Measurements from ENCODE around the gene GRID1.

DNA sequence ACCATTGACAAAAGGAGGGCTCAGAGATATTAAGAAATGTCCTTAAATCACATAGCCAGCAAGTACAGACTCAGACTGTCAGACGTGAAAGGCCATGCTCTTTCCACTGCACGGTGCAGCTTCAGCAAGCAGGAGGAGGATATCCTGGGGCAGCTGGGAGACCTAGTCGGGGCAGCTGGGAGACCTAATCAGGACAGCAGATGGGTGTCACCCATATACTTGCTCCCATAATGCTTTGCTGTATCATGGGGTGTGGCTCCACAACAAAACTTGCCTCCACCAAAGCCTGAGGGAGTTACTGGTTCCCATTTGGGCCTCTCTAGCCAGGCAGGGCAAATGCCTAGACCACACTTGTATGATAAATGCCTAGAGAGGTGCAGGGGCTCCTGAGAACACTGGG, 55.4 kb downstream of the GRID1 start:
- no peak for TF ChIP-seq EZH2 (IDR thresholded peaks at IDR 0.05)
- TF ChIP-seq POLR2AphosphoS5 (IDR thresholded peaks at IDR 0.05; ENCODE audit: borderline replicate concordance, low read depth, low read length) = no peak
- TF ChIP-seq FOXP2 (optimal IDR thresholded peaks at IDR 0.05; ENCODE audit: control extremely low read depth, extremely low read length, insufficient read depth) = no peak
